NT2/D1 (cell line): ENCODE results near the gene MYBPC1.
"Not testable (repeated sequence)": the region's sequence is repeated elsewhere in the genome, so short reads cannot be mapped to it uniquely, and the experiment has no call there.

ENCODE experiments used
- SUZ12 ChIP-seq: IDR thresholded peaks from 2 replicates; pipeline ENCODE4 v1.6.1; 2011; ENCODE audit not compliant: insufficient read length, insufficient read depth; ENCODE audit errors: extremely low read depth
- YY1 ChIP-seq: IDR thresholded peaks from 2 replicates; pipeline ENCODE4 v1.6.1; 2011; ENCODE audit not compliant: insufficient read length, insufficient read depth
- ZNF274 ChIP-seq: IDR thresholded peaks from 2 replicates; pipeline ENCODE4 v1.6.1; 2011; ENCODE audit warnings: mild to moderate bottlenecking, low read depth, low read length

DNA sequence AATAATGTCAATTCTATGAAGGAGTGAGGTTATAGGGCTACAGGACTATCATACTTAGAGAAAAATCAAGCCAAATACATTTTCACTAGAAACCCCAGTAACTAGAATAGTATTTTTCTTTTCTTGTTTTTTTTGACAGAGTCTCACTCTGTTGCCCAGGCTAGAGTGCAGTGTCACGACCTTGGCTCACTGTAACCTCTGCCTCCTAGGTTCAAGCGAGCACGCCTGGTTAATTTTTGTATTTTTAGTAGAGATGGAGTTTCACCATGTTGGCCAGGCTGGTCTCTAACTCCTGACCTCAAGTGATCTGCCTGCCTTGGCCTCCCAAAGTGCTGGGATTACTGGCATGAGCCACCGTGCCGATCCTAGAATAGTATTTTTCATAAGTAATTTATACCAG is 139.7 kb downstream of the MYBPC1 start:
- TF ChIP-seq ZNF274, YY1, SUZ12: not testable (repeated sequence)
